ENCODE data around the gene GULP1. TPM values are rescaled to one million over a fixed set of nuclear protein-coding genes. Genes with fewer than 3 reads are reported as not detected.
"Not testable (repeated sequence)": the region's sequence is repeated elsewhere in the genome, so short reads cannot be mapped to it uniquely, and the experiment has no call there.

The GULP1 gene
- total RNA-seq, 1 experiment from 2014 or later = 140 TPM

- H3K4ac ChIP-seq (ENCODE audit: low read depth, low read length) = no peak overlapping the region
- H3K27ac ChIP-seq (ENCODE audit: insufficient read length, low read depth, low read length) = no peak overlapping the region
- H3K27me3 Mint-ChIP-seq (ENCODE audit: low read depth) = no peaks in the 10 kb centered on the region
- H3K9me3 ChIP-seq (ENCODE audit: control insufficient read depth, low read depth, low read length) = no peaks in the 10 kb centered on the region
- H4K8ac ChIP-seq (replicated peaks; ENCODE audit: insufficient read length, low read depth, low read length) = no peak overlapping the region
- no peaks in the 10 kb centered on the region for H3K27me3 ChIP-seq (ENCODE audit: insufficient read depth, low read length)
- no peak overlapping the region for H3K56ac ChIP-seq (ENCODE audit: insufficient read length, low read depth, low read length)
- no peak overlapping the region for H3K23ac ChIP-seq (ENCODE audit: insufficient read length, low read depth, low read length)
- H3K14ac ChIP-seq (ENCODE audit: insufficient read depth, low read length) = no peak overlapping the region
- no peak overlapping the region for H2BK12ac ChIP-seq (ENCODE audit: insufficient read length, low read depth, low read length)
- H3K27ac Mint-ChIP-seq = no peak overlapping the region
- DNase-seq = no peak
- H2BK20ac ChIP-seq (ENCODE audit: low read depth, low read length, poor library complexity, severe bottlenecking) = no peak overlapping the region
- no peak overlapping the region for H2BK120ac ChIP-seq (ENCODE audit: low read depth, low read length, poor library complexity, severe bottlenecking)
- H4K91ac ChIP-seq (ENCODE audit: insufficient read length, low read depth, low read length) = no peak overlapping the region
- H3K23me2 ChIP-seq (ENCODE audit: insufficient read length, low read depth, low read length, poor library complexity, severe bottlenecking) = peaks cover 9% of the 10 kb centered on the region
- peaks cover 13% of the 10 kb centered on the region; the same call in 1 of the 2 replicates for H3K4me1 ChIP-seq (ENCODE audit: insufficient read depth, low read length)
- no peak overlapping the region for H2BK5ac ChIP-seq (ENCODE audit: insufficient read length, low read length)
- no peak overlapping the region for H3T11ph ChIP-seq (ENCODE audit: low read length)
- H3K9me3 Mint-ChIP-seq = peaks cover 0 to 15% of the 10 kb centered on the region in 2 experiments; a peak in 4 of 5 replicates
- H3K18ac ChIP-seq (ENCODE audit: insufficient read length, low read depth, low read length) = no peak overlapping the region
- peaks cover 43% of the 10 kb centered on the region; the same call in 1 of the 2 replicates for H3K79me2 ChIP-seq (ENCODE audit: insufficient read depth, low read length)
- H4K20me1 ChIP-seq (ENCODE audit: control insufficient read depth, insufficient read depth, insufficient read length) = no peaks in the 10 kb centered on the region
- no peak for TF ChIP-seq CTCF (conservative IDR thresholded peaks at IDR 0.05)
- no peak overlapping the region for H3K9ac ChIP-seq (ENCODE audit: extremely low read depth, insufficient read length, low read length)
- no peak overlapping the region for H4K5ac ChIP-seq (ENCODE audit: insufficient read length, low read depth, low read length)
- peaks cover 15 to 20% (median 19%) of the 10 kb centered on the region in 3 experiments; a peak in 6 of 7 replicates for H3K36me3 Mint-ChIP-seq (ENCODE audit: insufficient read depth in 1 of 3, low read depth in 3 of 3)
- H3K79me1 ChIP-seq (ENCODE audit: insufficient read depth, low read depth, low read length, poor library complexity, severe bottlenecking) = no peaks in the 10 kb centered on the region
- H2AFZ ChIP-seq (ENCODE audit: low read length) = no peak overlapping the region
- H2AK5ac ChIP-seq (ENCODE audit: insufficient read length, low read length) = no peak overlapping the region
- H2BK15ac ChIP-seq (ENCODE audit: low read depth, low read length) = no peak overlapping the region
- no peak overlapping the region for H3K4me2 ChIP-seq (ENCODE audit: insufficient read depth, insufficient read length, low read length)
- peaks cover 55% of the 10 kb centered on the region in 2 experiments for H3K4me1 Mint-ChIP-seq
- no peak overlapping the region for H3K4me3 Mint-ChIP-seq
Measured at GRCh38 chr2:188297978-188298377, 6.3 kb downstream of the GULP1 start.

GRCh38 chr2:188298937-188299371, 7.3 kb downstream of the GULP1 start:
- not testable (repeated sequence) for H3K23me2 ChIP-seq (ENCODE audit: insufficient read length, low read depth, low read length, poor library complexity, severe bottlenecking); H2BK12ac ChIP-seq (ENCODE audit: insufficient read length, low read depth, low read length); H3K27me3 ChIP-seq (ENCODE audit: insufficient read depth, low read length); H4K91ac ChIP-seq (ENCODE audit: insufficient read length, low read depth, low read length); H2BK20ac ChIP-seq (ENCODE audit: low read depth, low read length, poor library complexity, severe bottlenecking); H3K4ac ChIP-seq (ENCODE audit: low read depth, low read length); H2BK120ac ChIP-seq (ENCODE audit: low read depth, low read length, poor library complexity, severe bottlenecking); H4K8ac ChIP-seq (replicated peaks; ENCODE audit: insufficient read length, low read depth, low read length); H4K5ac ChIP-seq (ENCODE audit: insufficient read length, low read depth, low read length); H4K20me1 ChIP-seq (ENCODE audit: control insufficient read depth, insufficient read depth, insufficient read length); H3K79me1 ChIP-seq (ENCODE audit: insufficient read depth, low read depth, low read length, poor library complexity, severe bottlenecking); H2AK5ac ChIP-seq (ENCODE audit: insufficient read length, low read length); H3K27me3 Mint-ChIP-seq (ENCODE audit: low read depth); H3K9me3 ChIP-seq (ENCODE audit: control insufficient read depth, low read depth, low read length); H3K23ac ChIP-seq (ENCODE audit: insufficient read length, low read depth, low read length); H2AFZ ChIP-seq (ENCODE audit: low read length); H3K14ac ChIP-seq (ENCODE audit: insufficient read depth, low read length); H2BK5ac ChIP-seq (ENCODE audit: insufficient read length, low read length); H3T11ph ChIP-seq (ENCODE audit: low read length); H3K56ac ChIP-seq (ENCODE audit: insufficient read length, low read depth, low read length); H2BK15ac ChIP-seq (ENCODE audit: low read depth, low read length)
- H3K4me1 ChIP-seq (ENCODE audit: insufficient read depth, low read length) = peaks cover 16% of the 10 kb centered on the region; the same call in 1 of the 2 replicates
- H3K4me1 Mint-ChIP-seq = peaks cover 64 to 65% of the 10 kb centered on the region in 2 experiments
- peak overlapping the region; percentile 13 for H3K18ac ChIP-seq (ENCODE audit: insufficient read length, low read depth, low read length)
- WGBS (ENCODE audit: extremely low coverage, insufficient read length, low lambda C conversion rate) = no CpG with 5 or more reads among the region's 4 CpGs
- peaks cover 9 to 20% (median 15%) of the 10 kb centered on the region in 3 experiments; a peak in 6 of 7 replicates for H3K36me3 Mint-ChIP-seq (ENCODE audit: insufficient read depth in 1 of 3, low read depth in 3 of 3)
- H3K4me3 Mint-ChIP-seq = peak overlapping the region in 1 of 2 experiments; percentile 53; a peak in 3 of 5 replicates
- DNase-seq = peak; percentile 79
- peak overlapping the region; percentile 3 for H3K9ac ChIP-seq (ENCODE audit: extremely low read depth, insufficient read length, low read length)
- peaks cover 34% of the 10 kb centered on the region; the same call in 1 of the 2 replicates for H3K79me2 ChIP-seq (ENCODE audit: insufficient read depth, low read length)
- H3K9me3 Mint-ChIP-seq = peaks cover 0 to 15% of the 10 kb centered on the region in 2 experiments; a peak in 3 of 5 replicates
- peak overlapping the region; percentile 24 for H3K4me2 ChIP-seq (ENCODE audit: insufficient read depth, insufficient read length, low read length)
- peak overlapping the region; percentile 72 for H3K27ac ChIP-seq (ENCODE audit: insufficient read length, low read depth, low read length)
- peak overlapping the region; percentile 88 to 90 (median 88); a peak in 6 of 7 replicates for H3K27ac Mint-ChIP-seq
